HG02870 (cell line): ENCODE results near the gene SET.
"Not testable (repeated sequence)": the region's sequence is repeated elsewhere in the genome, so short reads cannot be mapped to it uniquely, and the experiment has no call there.

Source experiments
- ATAC-seq: cut with Tn5 transposase; IDR thresholded peaks from one replicate; pipeline ENCODE4 v1.9.1; 2021; ENCODE audit warnings: mild to moderate bottlenecking, moderate library complexity; ENCODE audit not compliant: unreplicated experiment

The SET gene

GRCh38 chr9:128685636-128686489 is 3.2 kb upstream of the SET start:
- no peak for ATAC-seq

- no peak for ATAC-seq
Observed at GRCh38 chr9:128687453-128687852, 1.6 kb upstream of the SET start.

GRCh38 chr9:128689293-128689774 is 312 bp downstream of the SET start:
- ATAC-seq: peak; percentile 6

- no peak for ATAC-seq
Observed at GRCh38 chr9:128689820-128690683, 1.0 kb downstream of the SET start.

- no peak for ATAC-seq
Observed at GRCh38 chr9:128690684-128691034, 1.6 kb downstream of the SET start.

- ATAC-seq: not testable (repeated sequence)
Observed at GRCh38 chr9:128693738-128694137, 4.7 kb downstream of the SET start.

GRCh38 chr9:128694344-128694743 is 5.3 kb downstream of the SET start:
- ATAC-seq: no peak

- no peak for ATAC-seq
Observed at GRCh38 chr9:128696923-128697707, 8.1 kb downstream of the SET start.

- not testable (repeated sequence) for ATAC-seq
Observed at GRCh38 chr9:128699096-128699795, 10.2 kb downstream of the SET start.

GRCh38 chr9:128701227-128701854 is 12.3 kb downstream of the SET start:
- no peak for ATAC-seq

- ATAC-seq: peak; percentile 56
Observed at GRCh38 chr9:128702445-128702948, 13.5 kb downstream of the SET start, which contains the start of gene PKN3. Gene PKN3, plus strand, starts transcription at chr9:128702503. Its CDS starts 413 bp downstream, at chr9:128702916.

- ATAC-seq: peak; percentile 13
Observed at GRCh38 chr9:128702949-128703615, 14.1 kb downstream of the SET start.

GRCh38 chr9:128703616-128704355 is 14.8 kb downstream of the SET start:
- no peak for ATAC-seq

GRCh38 chr9:128704356-128704670 is 15.3 kb downstream of the SET start:
- no peak for ATAC-seq

- ATAC-seq: no peak
Observed at GRCh38 chr9:128705051-128705965, 16.3 kb downstream of the SET start.

- no peak for ATAC-seq
Observed at GRCh38 chr9:128706045-128706444, 17.0 kb downstream of the SET start.

GRCh38 chr9:128706671-128707381 is 17.8 kb downstream of the SET start:
- no peak for ATAC-seq
